CD14-positive monocyte (primary cell): ENCODE results near the gene CLDN7. TPM values are rescaled to one million over a fixed set of nuclear protein-coding genes. Genes with fewer than 3 reads are reported as not detected.
A peak's percentile ranks its signal among the peaks of the same experiment; 100 is the strongest.

ENCODE experiments used
- DNase-seq, 3 donors: peaks; one replicate each; pipeline ENCODE4 v3.0.0-alpha.2; 2011 to 2022
- H2AFZ ChIP-seq: 2 replicates; pipeline ENCODE4 v1.6.0; 2012; ENCODE audit warnings: mild to moderate bottlenecking, low read depth, low read length, inconsistent platforms; ENCODE audit not compliant: insufficient read depth, poor library complexity, severe bottlenecking
- H3K27ac ChIP-seq, 2 donors: 1 replicate in 1 of 2; 2 replicates in 1 of 2; pipeline ENCODE4 v1.5.1; 2012 to 2013; ENCODE audit warnings: low read length in 2 of 2, control low read depth in 1 of 2, inconsistent platforms in 1 of 2, low read depth in 1 of 2, mild to moderate bottlenecking in 1 of 2
- H3K27me3 ChIP-seq, 2 donors: one replicate each; pipeline versions ENCODE4 v1.6.0 to v1.6.1; 2011 to 2013; ENCODE audit warnings: low read length in 2 of 2; ENCODE audit not compliant: control insufficient read depth in 2 of 2, insufficient read depth in 2 of 2
- H3K36me3 ChIP-seq, 2 donors: replicated peaks in 1 of 2; 1 replicate in 1 of 2; 2 replicates in 1 of 2; pipeline versions ENCODE4 v1.5.1 to v1.6.1; 2012 to 2013; ENCODE audit warnings: low read length in 2 of 2, control low read depth in 1 of 2, inconsistent platforms in 1 of 2, mild to moderate bottlenecking in 1 of 2; ENCODE audit not compliant: insufficient read depth in 2 of 2, control insufficient read depth in 1 of 2
- H3K4me1 ChIP-seq, 2 donors: 1 replicate in 1 of 2; 2 replicates in 1 of 2; pipeline versions ENCODE4 v1.5.1 to v1.6.1; 2012 to 2013; ENCODE audit warnings: low read length in 2 of 2, control low read depth in 1 of 2, inconsistent platforms in 1 of 2, mild to moderate bottlenecking in 1 of 2, moderate library complexity in 1 of 2; ENCODE audit not compliant: insufficient read depth in 2 of 2, control insufficient read depth in 1 of 2
- H3K4me2 ChIP-seq: replicated peaks from 2 replicates; pipeline ENCODE3; 2012; ENCODE audit warnings: low read length, moderate library complexity, mild to moderate bottlenecking; ENCODE audit not compliant: poor library complexity, severe bottlenecking; ENCODE audit errors: extremely low read depth
- H3K4me3 ChIP-seq, 3 experiments: fragments of 200-600 bp in 1 of 3; sonication (generic) in 1 of 3; replicated peaks in 1 of 3; 1 replicate in 2 of 3; 2 replicates in 1 of 3; pipeline ENCODE4 v1.5.1; 2011 to 2013; ENCODE audit warnings: low read length in 3 of 3, mild to moderate bottlenecking in 3 of 3, control low read depth in 2 of 3, low read depth in 2 of 3, inconsistent platforms in 1 of 3, moderate library complexity in 1 of 3
- H3K79me2 ChIP-seq: 2 replicates; pipeline ENCODE4 v1.6.0; 2012; ENCODE audit warnings: mild to moderate bottlenecking, control low read depth, inconsistent platforms, low read length, moderate library complexity; ENCODE audit not compliant: insufficient read depth
- H3K9ac ChIP-seq: 2 replicates; pipeline ENCODE4 v1.6.0; 2017; ENCODE audit warnings: low read length, mild to moderate bottlenecking; ENCODE audit not compliant: insufficient read depth, poor library complexity, severe bottlenecking
- H3K9me3 ChIP-seq, 2 donors: replicated peaks in 1 of 2; 1 replicate in 1 of 2; 2 replicates in 1 of 2; pipeline versions ENCODE4 v1.5.1 to v1.6.1; 2012 to 2013; ENCODE audit warnings: low read length in 2 of 2, control low read depth in 1 of 2; ENCODE audit not compliant: control insufficient read depth in 1 of 2, insufficient read depth in 1 of 2
- H4K20me1 ChIP-seq: 2 replicates; pipeline ENCODE4 v1.6.0; 2012; ENCODE audit warnings: mild to moderate bottlenecking, low read length, control low read depth, moderate library complexity; ENCODE audit not compliant: insufficient read depth
- H3K27ac Mint-ChIP-seq, 7 donors: one replicate each; pipeline ENCODE4 v1.8.0; 2020; ENCODE audit warnings: mild to moderate bottlenecking in 7 of 7, mixed read lengths in 7 of 7, moderate library complexity in 6 of 7, inconsistent platforms in 2 of 7
- H3K27me3 Mint-ChIP-seq, 3 donors: one replicate each; pipeline ENCODE4 v1.8.0; 2021 to 2022; ENCODE audit warnings: low read depth in 3 of 3, mild to moderate bottlenecking in 3 of 3, mixed read lengths in 3 of 3, moderate library complexity in 3 of 3, inconsistent platforms in 1 of 3
- H3K36me3 Mint-ChIP-seq, 2 donors: one replicate each; pipeline ENCODE4 v1.8.0; 2020; ENCODE audit warnings: mixed read lengths in 2 of 2, inconsistent platforms in 1 of 2, mild to moderate bottlenecking in 1 of 2
- H3K4me1 Mint-ChIP-seq: one replicate; pipeline ENCODE4 v1.8.0; 2020; ENCODE audit warnings: mild to moderate bottlenecking, mixed read lengths
- H3K4me3 Mint-ChIP-seq, 2 donors: one replicate each; pipeline ENCODE4 v1.8.0; 2020; ENCODE audit warnings: mild to moderate bottlenecking in 2 of 2, mixed read lengths in 2 of 2, moderate library complexity in 1 of 2
- H3K9me3 Mint-ChIP-seq, 7 donors: one replicate each; pipeline ENCODE4 v1.8.0; 2020 to 2022; ENCODE audit warnings: mixed read lengths in 7 of 7, mild to moderate bottlenecking in 6 of 7, moderate library complexity in 6 of 7, inconsistent platforms in 2 of 7
- CTCF ChIP-seq: fragments of 200-600 bp; IDR thresholded peaks from one replicate; pipeline ENCODE4 v1.8.0; 2022; ENCODE audit warnings: antibody characterized with exemption, mild to moderate bottlenecking
- WGBS: methylation state at CpG from one replicate; pipeline ENCODE4 v1.1.5; 2013; ENCODE audit warnings: missing lambda C conversion rate; ENCODE audit not compliant: insufficient coverage; 5-methylcytosine and 5-hydroxymethylcytosine counted together
- intact Hi-C, 2 donors: fragments of 100-400 bp; cut with micrococcal nuclease; formaldehyde crosslinking; loops; one replicate each; pipeline versions ENCODE4 v1.15.0 to v1.15.1; 2023
- polyA plus RNA-seq, 3 donors: library from polyadenylated mRNA; depleted of rRNA in 1 of 3; unstranded in 2 of 3; stranded (reverse) in 1 of 3; fragments of 300-500 nt in 2 of 3; fragments of >200 nt in 1 of 3; fragmentation: Illumina TruSeq in 2 of 3; gene quantifications; 1 replicate in 2 of 3; 2 replicates in 1 of 3; pipeline ENCODE4 v1.2.3, GENCODE V29; 2012 to 2021

CLDN7 gene
- polyA plus RNA-seq, 3 donors = 0.49 to 13.4 (median 2.1) TPM

- H3K9me3 Mint-ChIP-seq = peaks cover 0 to 15% (median 2%) of the 10 kb centered on the region in 7 donors
- peak overlapping the region in 2 of 3 experiments; percentile 28 to 72 for H3K4me3 ChIP-seq
- peaks cover 27 to 28% of the 10 kb centered on the region in 2 donors for H3K4me1 ChIP-seq
- peak overlapping the region in 5 of 7 donors; percentile 28 to 82 (median 53) for H3K27ac Mint-ChIP-seq
- intact Hi-C loops = loop anchor here in 1 of 2 donors (1.0 to 5.0 kb wide), 2 partner anchors 16 to 62 kb away; no protein-coding TSS in a partner anchor
- H3K36me3 ChIP-seq = no peaks in the 10 kb centered on the region
- H3K27ac ChIP-seq = no peak overlapping the region
- peak overlapping the region; percentile 74 to 88 for H3K4me3 Mint-ChIP-seq
- H3K4me2 ChIP-seq = peak overlapping the region; percentile 78
- TF ChIP-seq CTCF = peak; percentile 87
- H4K20me1 ChIP-seq = no peaks in the 10 kb centered on the region
- peaks cover 44 to 65% (median 45%) of the 10 kb centered on the region in 3 donors for H3K27me3 Mint-ChIP-seq
- peak overlapping the region; percentile 46 for H2AFZ ChIP-seq
- peaks cover 13 to 45% of the 10 kb centered on the region in 2 donors for H3K27me3 ChIP-seq
- no peaks in the 10 kb centered on the region for H3K9me3 ChIP-seq
- H3K9ac ChIP-seq = no peak overlapping the region
- peaks cover 30% of the 10 kb centered on the region for H3K4me1 Mint-ChIP-seq
- DNase-seq = peak; percentile 55 to 74 (median 70)
- 1% methylated on average over 29 of the region's 29 CpGs for WGBS
- no peaks in the 10 kb centered on the region for H3K79me2 ChIP-seq
- peaks cover 0 to 5% of the 10 kb centered on the region in 2 donors for H3K36me3 Mint-ChIP-seq
Observed at GRCh38 chr17:7280519-7281073, 18.3 kb upstream of the CLDN7 start.

DNA sequence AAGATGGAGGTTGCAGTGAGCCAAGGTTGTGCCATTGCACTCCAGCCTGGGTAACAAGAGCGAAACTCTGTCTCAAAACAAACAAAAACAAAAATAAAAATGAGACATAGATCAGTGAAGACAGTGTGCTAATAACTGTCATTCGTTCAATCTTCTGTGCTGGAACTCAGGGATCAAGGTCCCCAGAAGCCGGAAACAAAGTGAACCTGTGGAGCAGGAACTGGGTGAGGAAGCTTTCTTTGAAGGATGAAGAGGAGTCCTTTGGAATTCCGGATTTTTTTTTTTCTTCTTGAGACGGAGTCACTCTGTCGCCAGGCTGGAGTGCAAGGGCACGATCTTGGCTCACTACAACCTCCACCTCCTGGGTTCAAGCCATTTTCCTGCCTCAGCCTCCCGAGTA is 17.2 kb upstream of the CLDN7 start:
- no peak overlapping the region for H3K9ac ChIP-seq
- H3K27ac ChIP-seq = no peak overlapping the region
- H3K27ac Mint-ChIP-seq = no peak overlapping the region
- H3K9me3 Mint-ChIP-seq = peaks cover 0 to 15% (median 2%) of the 10 kb centered on the region in 7 donors
- H3K4me1 ChIP-seq = peaks cover 27 to 28% of the 10 kb centered on the region in 2 donors
- peaks cover 30% of the 10 kb centered on the region for H3K4me1 Mint-ChIP-seq
- H4K20me1 ChIP-seq = no peaks in the 10 kb centered on the region
- no peaks in the 10 kb centered on the region for H3K79me2 ChIP-seq
- no peak for TF ChIP-seq CTCF
- WGBS = 100% methylated on average over 3 of the region's 8 CpGs
- no peak overlapping the region for H2AFZ ChIP-seq
- peak overlapping the region in 1 of 2 donors; percentile 65 for H3K4me3 Mint-ChIP-seq
- H3K36me3 ChIP-seq = no peaks in the 10 kb centered on the region
- no peak overlapping the region for H3K4me3 ChIP-seq
- H3K27me3 Mint-ChIP-seq = peaks cover 40 to 59% (median 41%) of the 10 kb centered on the region in 3 donors
- DNase-seq = no peak
- no peaks in the 10 kb centered on the region for H3K9me3 ChIP-seq
- intact Hi-C loops = no loop called here
- H3K27me3 ChIP-seq = peaks cover 13 to 45% of the 10 kb centered on the region in 2 donors
- no peak overlapping the region for H3K4me2 ChIP-seq
- H3K36me3 Mint-ChIP-seq = peaks cover 0 to 5% of the 10 kb centered on the region in 2 donors
